MM.1S (cell line): Measurements from ENCODE around the gene MGAT5.

Experiments used
- DNase-seq: peaks from one replicate; pipeline ENCODE4 v3.0.0-alpha.2; 2015
- H2AFZ ChIP-seq: fragments of 300-600 bp; sonication (generic); 2 replicates; pipeline ENCODE4 v1.6.0; 2016; ENCODE audit warnings: antibody characterized with exemption, low read length
- H3F3A ChIP-seq: fragments of 300-600 bp; sonication (generic); 2 replicates; pipeline ENCODE4 v1.6.1; 2016; ENCODE audit warnings: mild to moderate bottlenecking, antibody characterized with exemption, low read length, moderate library complexity, mixed read lengths; ENCODE audit not compliant: insufficient read depth
- H3K27ac ChIP-seq: fragments of 300-600 bp; sonication (generic); 2 replicates; pipeline ENCODE4 v1.5.1; 2016; ENCODE audit warnings: mild to moderate bottlenecking, low read length
- H3K27me3 ChIP-seq: fragments of 300-600 bp; sonication (generic); replicated peaks from 2 replicates; pipeline ENCODE4 v1.6.0; 2016; ENCODE audit warnings: low read length; ENCODE audit not compliant: insufficient read depth
- H3K36me3 ChIP-seq: fragments of 300-600 bp; sonication (generic); replicated peaks from 2 replicates; pipeline ENCODE4 v1.6.1; 2016; ENCODE audit warnings: mild to moderate bottlenecking, low read length, mixed read lengths; ENCODE audit not compliant: insufficient read depth
- H3K4me1 ChIP-seq: fragments of 300-600 bp; sonication (generic); 2 replicates; pipeline ENCODE4 v1.6.1; 2016; ENCODE audit warnings: low read length, mixed read lengths
- H3K4me2 ChIP-seq: fragments of 300-600 bp; sonication (generic); 2 replicates; pipeline ENCODE4 v1.6.0; 2016; ENCODE audit warnings: low read depth, low read length
- H3K4me3 ChIP-seq: fragments of 300-600 bp; sonication (generic); 2 replicates; pipeline ENCODE4 v1.5.1; 2016; ENCODE audit warnings: low read length, mixed read lengths
- H3K79me2 ChIP-seq: fragments of 300-600 bp; sonication (generic); 2 replicates; pipeline ENCODE4 v1.6.1; 2016; ENCODE audit warnings: mixed run types, low read length, mixed read lengths
- H3K9ac ChIP-seq: fragments of 300-600 bp; sonication (generic); 2 replicates; pipeline ENCODE4 v1.6.1; 2016; ENCODE audit warnings: low read length, mixed read lengths
- H3K9me2 ChIP-seq: fragments of 300-600 bp; sonication (generic); replicated peaks from 2 replicates; pipeline ENCODE4 v1.6.1; 2016; ENCODE audit warnings: mild to moderate bottlenecking, low read length, mixed read lengths; ENCODE audit not compliant: insufficient read depth
- H3K9me3 ChIP-seq: fragments of 300-600 bp; sonication (generic); replicated peaks from 2 replicates; pipeline ENCODE4 v1.6.1; 2016; ENCODE audit warnings: mild to moderate bottlenecking, low read length, mixed read lengths; ENCODE audit not compliant: insufficient read depth
- H4K20me1 ChIP-seq: fragments of 300-600 bp; sonication (generic); 2 replicates; pipeline ENCODE4 v1.6.1; 2016; ENCODE audit warnings: mild to moderate bottlenecking, low read length, moderate library complexity, mixed read lengths; ENCODE audit not compliant: insufficient read depth
- CTCF ChIP-seq: fragments of 300-600 bp; sonication (generic); IDR thresholded peaks from 2 replicates; pipeline ENCODE4 v1.5.1; 2016; ENCODE audit warnings: antibody characterized with exemption, low read length, mixed read lengths
- EZH2 ChIP-seq: fragments of 300-600 bp; sonication (generic); optimal IDR thresholded peaks from 2 replicates; pipeline ENCODE3; 2017; ENCODE audit warnings: low read depth, mild to moderate bottlenecking, antibody characterized with exemption, low read length, mixed read lengths
- EZH2phosphoT487 ChIP-seq: fragments of 300-600 bp; sonication (generic); IDR thresholded peaks from 2 replicates; pipeline ENCODE4 v1.6.1; 2018; ENCODE audit warnings: antibody characterized with exemption, low read length

The MGAT5 gene

GRCh38 chr2:134273256-134273983 is 19.5 kb downstream of the MGAT5 start:
- no peaks in the 10 kb centered on the region for H4K20me1 ChIP-seq
- H3K4me3 ChIP-seq = no peak overlapping the region
- no peaks in the 10 kb centered on the region for H3K36me3 ChIP-seq
- no peaks in the 10 kb centered on the region for H3K9me2 ChIP-seq
- no peak for TF ChIP-seq EZH2
- TF ChIP-seq EZH2phosphoT487 = no peak
- no peak for TF ChIP-seq CTCF
- no peak overlapping the region for H2AFZ ChIP-seq
- no peak overlapping the region for H3K27ac ChIP-seq
- H3K4me1 ChIP-seq = no peaks in the 10 kb centered on the region
- no peaks in the 10 kb centered on the region for H3K27me3 ChIP-seq
- no peak for DNase-seq
- no peaks in the 10 kb centered on the region for H3F3A ChIP-seq
- no peak overlapping the region for H3K4me2 ChIP-seq
- H3K79me2 ChIP-seq = peaks cover 73% of the 10 kb centered on the region
- no peaks in the 10 kb centered on the region for H3K9me3 ChIP-seq
- H3K9ac ChIP-seq = no peak overlapping the region

- H2AFZ ChIP-seq = no peak overlapping the region
- no peak overlapping the region for H3K27ac ChIP-seq
- peaks cover 77% of the 10 kb centered on the region for H3K79me2 ChIP-seq
- H3K9me2 ChIP-seq = no peaks in the 10 kb centered on the region
- no peaks in the 10 kb centered on the region for H3K9me3 ChIP-seq
- H3K36me3 ChIP-seq = no peaks in the 10 kb centered on the region
- no peaks in the 10 kb centered on the region for H3K27me3 ChIP-seq
- DNase-seq = no peak
- no peaks in the 10 kb centered on the region for H3F3A ChIP-seq
- peaks cover 3% of the 10 kb centered on the region; the same call in 1 of the 2 replicates for H4K20me1 ChIP-seq
- H3K4me3 ChIP-seq = no peak overlapping the region
- TF ChIP-seq EZH2 = no peak
- no peak for TF ChIP-seq EZH2phosphoT487
- TF ChIP-seq CTCF = no peak
- no peak overlapping the region for H3K9ac ChIP-seq
- no peak overlapping the region for H3K4me2 ChIP-seq
- no peaks in the 10 kb centered on the region for H3K4me1 ChIP-seq
These were observed 20.2 kb downstream of the MGAT5 start for GRCh38 chr2:134274121-134274520.

- no peak overlapping the region for H2AFZ ChIP-seq
- no peaks in the 10 kb centered on the region for H3K9me2 ChIP-seq
- no peak for TF ChIP-seq CTCF
- TF ChIP-seq EZH2 = no peak
- no peak for TF ChIP-seq EZH2phosphoT487
- H3K9ac ChIP-seq = no peak overlapping the region
- H3K27me3 ChIP-seq = no peaks in the 10 kb centered on the region
- H3K4me3 ChIP-seq = no peak overlapping the region
- H3F3A ChIP-seq = no peaks in the 10 kb centered on the region
- DNase-seq = no peak
- H3K9me3 ChIP-seq = no peaks in the 10 kb centered on the region
- no peak overlapping the region for H3K4me2 ChIP-seq
- peaks cover 78% of the 10 kb centered on the region for H3K79me2 ChIP-seq
- H3K36me3 ChIP-seq = no peaks in the 10 kb centered on the region
- no peak overlapping the region for H3K27ac ChIP-seq
- peaks cover 3% of the 10 kb centered on the region; the same call in 1 of the 2 replicates for H4K20me1 ChIP-seq
- H3K4me1 ChIP-seq = peaks cover 4% of the 10 kb centered on the region; the same call in 1 of the 2 replicates
These were observed 21.4 kb downstream of the MGAT5 start for GRCh38 chr2:134275058-134275862.
